Colon (tissue), 2 donors: ENCODE measurements around the gene PCDHB12.
A peak's percentile ranks its signal among the peaks of the same experiment; 100 is the strongest.
"Not testable (repeated sequence)": the region's sequence is repeated elsewhere in the genome, so short reads cannot be mapped to it uniquely, and the experiment has no call there.

ENCODE experiments used
- FAIRE-seq: peaks from 2 replicates; lab custom pipeline; 2012; peaks lifted over from hg19 to GRCh38; lab: Jason Lieb, UNC
- donor health status: control.
- donor health status: control.

Gene PCDHB12

GRCh38 chr5:141210281-141210680, 1.8 kb downstream of the PCDHB12 start:
- not testable (repeated sequence) for FAIRE-seq

DNA sequence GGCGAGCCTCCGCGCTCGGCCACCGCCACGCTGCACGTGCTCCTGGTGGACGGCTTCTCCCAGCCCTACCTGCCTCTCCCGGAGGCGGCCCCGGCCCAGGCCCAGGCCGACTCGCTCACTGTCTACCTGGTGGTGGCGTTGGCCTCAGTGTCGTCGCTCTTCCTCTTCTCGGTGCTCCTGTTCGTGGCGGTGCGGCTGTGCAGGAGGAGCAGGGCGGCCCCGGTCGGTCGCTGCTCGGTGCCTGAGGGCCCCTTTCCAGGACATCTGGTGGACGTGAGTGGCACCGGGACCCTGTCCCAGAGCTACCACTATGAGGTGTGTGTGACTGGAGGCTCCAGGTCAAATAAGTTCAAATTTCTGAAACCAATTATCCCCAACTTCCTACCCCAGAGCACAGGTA, 2.3 kb downstream of the PCDHB12 start:
- FAIRE-seq: not testable (repeated sequence)

DNA sequence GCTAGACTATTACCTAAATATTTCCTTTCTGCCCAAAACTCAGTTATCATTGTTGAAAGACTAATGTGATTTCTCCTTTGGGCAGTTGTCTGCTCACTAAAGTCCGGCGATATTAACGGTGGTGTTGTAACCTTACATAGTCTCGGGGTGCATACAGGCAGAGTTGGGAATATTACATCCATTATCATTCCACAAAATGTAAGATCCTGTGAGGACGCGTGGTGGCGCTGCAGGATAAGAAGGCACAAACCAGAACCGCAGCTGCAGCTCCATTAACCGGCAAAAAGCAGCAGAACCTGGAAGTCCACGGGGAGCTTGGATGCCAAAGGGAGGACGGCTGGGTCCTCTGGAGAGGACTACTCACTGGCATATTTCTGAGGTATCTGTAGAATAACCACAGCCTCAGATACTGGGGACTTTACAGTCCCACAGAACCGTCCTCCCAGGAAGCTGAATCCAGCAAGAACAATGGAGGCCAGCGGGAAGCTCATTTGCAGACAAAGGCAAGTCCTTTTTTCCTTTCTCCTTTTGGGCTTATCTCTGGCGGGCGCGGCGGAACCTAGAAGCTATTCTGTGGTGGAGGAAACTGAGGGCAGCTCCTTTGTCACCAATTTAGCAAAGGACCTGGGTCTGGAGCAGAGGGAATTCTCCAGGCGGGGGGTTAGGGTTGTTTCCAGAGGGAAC, 5.3 kb downstream of the PCDHB12 start, which contains the start of gene PCDHB13:
Gene PCDHB13 (plus strand): TSS at position 264 of the 684 bp plus-strand sequence. CDS start 205 bp downstream, at position 469.
- FAIRE-seq: not testable (repeated sequence)

DNA sequence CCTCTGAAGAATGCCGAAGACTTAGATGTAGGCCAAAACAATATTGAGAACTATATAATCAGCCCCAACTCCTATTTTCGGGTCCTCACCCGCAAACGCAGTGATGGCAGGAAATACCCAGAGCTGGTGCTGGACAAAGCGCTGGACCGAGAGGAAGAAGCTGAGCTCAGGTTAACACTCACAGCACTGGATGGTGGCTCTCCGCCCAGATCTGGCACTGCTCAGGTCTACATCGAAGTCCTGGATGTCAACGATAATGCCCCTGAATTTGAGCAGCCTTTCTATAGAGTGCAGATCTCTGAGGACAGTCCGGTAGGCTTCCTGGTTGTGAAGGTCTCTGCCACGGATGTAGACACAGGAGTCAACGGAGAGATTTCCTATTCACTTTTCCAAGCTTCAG, 6.1 kb downstream of the PCDHB12 start:
- FAIRE-seq: not testable (repeated sequence)

DNA sequence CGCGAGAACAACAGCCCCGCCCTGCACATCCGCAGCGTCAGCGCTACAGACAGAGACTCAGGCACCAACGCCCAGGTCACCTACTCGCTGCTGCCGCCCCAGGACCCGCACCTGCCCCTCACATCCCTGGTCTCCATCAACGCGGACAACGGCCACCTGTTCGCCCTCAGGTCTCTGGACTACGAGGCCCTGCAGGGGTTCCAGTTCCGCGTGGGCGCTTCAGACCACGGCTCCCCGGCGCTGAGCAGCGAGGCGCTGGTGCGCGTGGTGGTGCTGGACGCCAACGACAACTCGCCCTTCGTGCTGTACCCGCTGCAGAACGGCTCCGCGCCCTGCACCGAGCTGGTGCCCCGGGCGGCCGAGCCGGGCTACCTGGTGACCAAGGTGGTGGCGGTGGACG, 7.0 kb downstream of the PCDHB12 start:
- not testable (repeated sequence) for FAIRE-seq

- not testable (repeated sequence) for FAIRE-seq
Observed at GRCh38 chr5:141216035-141216434, 7.5 kb downstream of the PCDHB12 start.

DNA sequence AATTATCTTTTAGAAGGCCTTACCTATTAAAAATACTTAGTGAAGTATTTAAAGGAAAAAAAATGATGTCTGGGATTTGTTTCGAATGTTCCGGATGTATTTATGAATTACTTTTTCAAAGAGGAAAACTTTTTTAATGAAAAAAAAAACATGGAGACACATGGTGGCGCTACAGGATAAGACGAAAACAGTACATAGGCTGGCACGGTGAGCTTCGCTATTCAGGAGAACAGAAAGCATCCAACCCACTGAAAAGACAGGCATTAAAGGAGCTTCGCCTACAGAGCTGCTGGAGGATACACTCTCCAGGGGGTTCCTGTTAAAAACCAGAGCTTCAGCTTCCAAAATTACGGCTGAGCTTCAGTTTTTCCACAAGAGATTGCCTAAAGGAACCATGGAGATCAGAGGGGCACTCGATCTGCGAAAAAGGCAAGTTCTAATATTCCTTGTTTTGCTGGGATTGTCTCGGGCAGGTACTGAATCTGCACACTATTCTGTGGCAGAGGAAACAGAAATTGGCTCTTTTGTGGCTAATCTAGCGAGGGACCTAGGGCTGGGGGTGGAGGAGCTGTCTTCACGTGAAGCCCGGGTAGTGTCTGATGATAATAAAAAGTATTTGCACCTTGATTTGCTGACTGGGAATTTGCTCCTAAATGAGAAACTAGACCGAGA, 14.7 kb downstream of the PCDHB12 start, which contains the start of gene PCDHB14:
Gene PCDHB14 (plus strand): TSS at position 232 of the 672 bp plus-strand sequence. CDS start 163 bp downstream, at position 395.
- no peak for FAIRE-seq

GRCh38 chr5:141224844-141225243, 16.3 kb downstream of the PCDHB12 start:
- not testable (repeated sequence) for FAIRE-seq

GRCh38 chr5:141225421-141225820, 16.9 kb downstream of the PCDHB12 start:
- not testable (repeated sequence) for FAIRE-seq

GRCh38 chr5:141234109-141234667, 25.7 kb downstream of the PCDHB12 start:
- no peak for FAIRE-seq

DNA sequence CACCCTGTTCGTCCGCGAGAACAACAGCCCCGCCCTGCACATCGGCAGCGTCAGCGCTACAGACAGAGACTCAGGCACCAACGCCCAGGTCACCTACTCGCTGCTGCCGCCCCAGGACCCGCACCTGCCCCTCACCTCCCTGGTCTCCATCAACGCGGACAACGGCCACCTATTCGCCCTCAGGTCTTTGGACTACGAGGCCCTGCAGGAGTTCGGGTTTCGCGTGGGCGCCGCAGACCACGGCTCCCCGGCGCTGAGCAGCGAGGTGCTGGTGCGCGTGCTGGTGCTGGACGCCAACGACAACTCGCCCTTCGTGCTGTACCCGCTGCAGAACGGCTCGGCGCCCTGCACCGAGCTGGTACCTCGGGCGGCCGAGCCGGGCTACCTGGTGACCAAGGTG, 27.4 kb downstream of the PCDHB12 start:
- FAIRE-seq: not testable (repeated sequence)

GRCh38 chr5:141236516-141237313, 28.2 kb downstream of the PCDHB12 start:
- no peak for FAIRE-seq

DNA sequence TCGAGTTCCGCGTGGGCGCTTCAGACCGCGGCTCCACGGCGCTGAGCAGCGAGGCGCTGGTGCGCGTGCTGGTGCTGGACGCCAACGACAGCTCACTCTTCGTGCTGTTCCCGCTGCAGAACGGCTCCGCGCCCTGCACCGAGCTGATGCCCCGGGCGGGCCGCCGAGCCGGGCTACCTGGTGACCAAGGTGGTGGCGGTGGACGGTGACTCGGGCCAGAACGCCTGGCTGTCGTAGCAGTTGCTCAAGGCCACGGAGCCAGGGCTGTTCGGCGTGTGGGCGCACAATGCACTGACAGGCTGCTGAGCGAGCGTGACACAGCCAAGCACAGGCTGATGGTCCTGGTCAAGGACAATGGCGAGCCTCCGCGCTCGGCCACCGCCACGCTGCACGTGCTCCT, 33.0 kb downstream of the PCDHB12 start:
- FAIRE-seq: no peak

GRCh38 chr5:141245250-141245717, 36.8 kb downstream of the PCDHB12 start, which contains the start of gene PCDHB15:
TSS of gene PCDHB15 (plus strand) at chr5:141245395. CDS start at chr5:141245579, 184 bp downstream.
- FAIRE-seq: no peak

DNA sequence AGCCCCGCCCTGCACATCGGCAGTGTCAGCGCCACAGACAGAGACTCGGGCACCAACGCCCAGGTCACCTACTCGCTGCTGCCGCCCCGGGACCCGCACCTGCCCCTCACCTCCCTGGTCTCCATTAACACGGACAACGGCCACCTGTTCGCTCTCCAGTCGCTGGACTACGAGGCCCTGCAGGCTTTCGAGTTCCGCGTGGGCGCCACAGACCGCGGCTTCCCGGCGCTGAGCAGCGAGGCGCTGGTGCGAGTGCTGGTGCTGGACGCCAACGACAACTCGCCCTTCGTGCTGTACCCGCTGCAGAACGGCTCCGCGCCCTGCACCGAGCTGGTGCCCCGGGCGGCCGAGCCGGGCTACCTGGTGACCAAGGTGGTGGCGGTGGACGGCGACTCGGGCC, 38.5 kb downstream of the PCDHB12 start:
- not testable (repeated sequence) for FAIRE-seq

DNA sequence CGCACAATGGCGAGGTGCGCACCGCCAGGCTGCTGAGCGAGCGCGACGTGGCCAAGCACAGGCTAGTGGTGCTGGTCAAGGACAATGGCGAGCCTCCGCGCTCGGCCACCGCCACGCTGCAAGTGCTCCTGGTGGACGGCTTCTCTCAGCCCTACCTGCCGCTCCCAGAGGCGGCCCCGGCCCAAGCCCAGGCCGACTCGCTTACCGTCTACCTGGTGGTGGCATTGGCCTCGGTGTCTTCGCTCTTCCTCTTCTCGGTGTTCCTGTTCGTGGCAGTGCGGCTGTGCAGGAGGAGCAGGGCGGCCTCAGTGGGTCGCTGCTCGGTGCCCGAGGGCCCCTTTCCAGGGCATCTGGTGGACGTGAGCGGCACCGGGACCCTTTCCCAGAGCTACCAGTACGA, 38.9 kb downstream of the PCDHB12 start:
- not testable (repeated sequence) for FAIRE-seq

DNA sequence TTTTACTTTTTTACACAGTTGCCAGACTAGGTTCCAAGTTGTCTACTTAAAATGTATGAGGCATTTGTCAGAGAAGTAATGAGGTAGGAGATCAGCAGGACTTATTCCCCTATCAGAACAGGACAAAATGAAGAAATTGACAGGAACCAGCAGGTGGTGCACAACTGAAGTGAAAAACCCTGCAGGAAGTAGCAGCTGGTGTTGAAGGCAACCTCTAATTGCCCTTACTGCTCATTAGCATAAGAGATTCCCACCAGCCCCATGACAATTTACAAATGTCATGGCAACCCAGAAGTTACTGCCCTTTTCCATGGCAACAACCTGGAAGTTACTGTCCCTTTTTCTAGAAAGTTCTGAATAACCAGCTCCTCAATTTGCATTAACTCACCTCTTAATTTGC, 42.1 kb downstream of the PCDHB12 start:
- FAIRE-seq: no peak

GRCh38 chr5:141258464-141258863, 49.9 kb downstream of the PCDHB12 start:
- FAIRE-seq: peak; percentile 14

DNA sequence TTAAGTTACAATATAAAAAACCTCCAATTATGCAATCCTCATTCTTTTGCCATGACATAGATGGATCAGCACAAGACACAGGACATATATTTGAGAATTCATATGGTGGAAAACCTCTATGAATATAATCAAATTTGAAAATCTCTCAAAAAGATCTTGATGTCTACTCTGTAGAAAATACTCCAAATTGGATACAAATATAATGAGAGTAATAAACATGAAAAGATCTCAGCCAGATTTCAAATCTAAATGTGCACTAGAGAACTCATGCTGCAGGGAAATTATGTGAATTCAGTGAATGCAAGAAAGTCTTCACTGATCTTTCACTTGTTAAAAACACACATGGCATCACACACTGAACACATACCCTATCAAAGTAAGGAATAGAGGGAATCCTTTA, 50.4 kb downstream of the PCDHB12 start:
- FAIRE-seq: no peak

GRCh38 chr5:141260458-141261237, 52.1 kb downstream of the PCDHB12 start:
- no peak for FAIRE-seq

DNA sequence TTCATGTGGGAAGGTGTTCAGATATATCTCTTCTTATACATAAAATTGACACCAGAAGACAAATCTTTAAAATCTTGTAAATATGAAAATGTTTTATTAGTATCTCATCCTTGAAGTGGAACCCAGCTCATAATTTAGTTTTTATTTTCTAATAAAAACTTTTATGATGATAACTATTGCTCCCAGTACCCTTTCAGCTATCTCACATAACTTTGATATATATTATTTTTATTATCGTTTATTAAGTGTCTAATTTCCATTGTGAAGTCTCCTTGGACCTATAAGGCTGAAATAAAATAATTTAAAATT, 52.7 kb downstream of the PCDHB12 start:
- FAIRE-seq: no peak
